Activated CD4-positive, alpha-beta T cell treated with anti-CD3 and anti-CD28 coated beads, Interleukin-10, Interleukin-2, amounts not matched to agents 100 ng/mL and 50 ng/mL, durations not matched to agents 16 hours and 8 hours (primary cell): ENCODE data around the gene RASAL3.

Experiments
- DNase-seq: peaks from one replicate; pipeline ENCODE4 v3.0.0-alpha.2; 2020

The RASAL3 gene

DNA sequence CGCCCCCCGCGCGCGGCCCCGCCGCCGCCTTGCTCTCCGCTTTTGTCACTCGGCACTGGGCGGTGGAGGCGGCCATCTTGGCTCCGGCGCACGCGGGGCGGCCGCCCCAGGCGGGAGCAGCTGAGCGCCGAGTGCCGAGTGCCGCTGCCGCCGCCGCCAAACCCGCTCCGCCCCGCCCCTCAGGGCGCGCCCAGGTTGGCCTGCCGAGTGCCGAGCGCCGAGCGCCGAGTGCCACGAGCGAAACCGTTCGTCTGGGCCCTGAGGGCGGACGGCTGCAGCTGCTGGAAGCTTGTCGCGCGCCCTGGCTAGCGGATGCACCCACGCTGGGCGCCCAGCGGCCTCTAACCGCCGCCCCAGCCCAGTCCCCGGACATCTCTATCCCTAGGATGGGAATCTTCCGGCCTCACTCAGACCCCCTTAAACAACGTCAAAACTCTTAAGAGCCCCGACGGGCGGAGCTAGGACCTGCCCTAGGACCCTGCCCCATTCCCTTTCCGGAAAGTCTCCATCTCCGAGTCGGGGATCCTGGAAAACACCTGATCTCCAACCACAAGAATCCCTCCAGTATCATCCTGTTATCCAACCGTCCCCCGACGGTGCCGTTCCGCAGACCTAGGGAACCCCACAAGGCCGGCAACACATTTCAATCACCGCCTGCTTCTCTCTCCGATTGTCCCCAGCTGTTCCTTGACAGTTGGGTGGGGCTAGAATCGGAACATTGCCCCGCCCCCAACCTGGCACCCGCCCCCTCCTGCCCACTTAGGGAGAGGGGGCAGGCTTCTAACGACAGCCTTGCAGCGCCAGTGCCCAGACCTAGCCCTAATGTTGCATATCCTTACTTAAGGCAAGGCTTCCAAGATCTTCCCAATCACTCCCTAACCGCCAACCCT, 31.5 kb downstream of the RASAL3 start:
- DNase-seq, result peak; percentile 95

DNA sequence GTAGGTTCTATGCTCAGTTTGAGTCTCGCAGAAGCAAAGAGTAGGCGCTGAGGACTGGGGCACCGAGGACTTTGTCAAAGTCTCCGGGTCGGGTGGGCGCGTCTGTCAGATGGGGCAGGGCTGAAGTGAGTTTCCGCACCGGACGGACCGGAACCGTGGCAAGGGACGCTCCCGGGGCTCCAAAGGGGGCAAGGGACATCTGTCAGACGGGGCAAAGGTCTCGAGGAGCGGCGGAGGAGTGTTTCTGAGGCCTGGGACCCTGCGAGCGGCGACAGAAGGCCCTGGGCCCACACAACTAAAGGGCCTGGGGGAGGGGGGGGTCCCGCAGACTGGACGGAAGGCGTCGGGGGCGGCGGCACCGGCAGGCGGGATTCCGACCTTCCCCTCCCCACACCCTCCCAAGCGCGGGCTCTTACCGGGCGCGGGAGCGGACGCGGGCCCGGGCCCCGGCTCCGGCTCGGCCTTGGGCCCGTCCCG, 32.3 kb downstream of the RASAL3 start:
- peak; percentile 32 for DNase-seq

- no peak for DNase-seq
Measured at GRCh38 chr19:15431396-15432017, 32.8 kb downstream of the RASAL3 start.

DNA sequence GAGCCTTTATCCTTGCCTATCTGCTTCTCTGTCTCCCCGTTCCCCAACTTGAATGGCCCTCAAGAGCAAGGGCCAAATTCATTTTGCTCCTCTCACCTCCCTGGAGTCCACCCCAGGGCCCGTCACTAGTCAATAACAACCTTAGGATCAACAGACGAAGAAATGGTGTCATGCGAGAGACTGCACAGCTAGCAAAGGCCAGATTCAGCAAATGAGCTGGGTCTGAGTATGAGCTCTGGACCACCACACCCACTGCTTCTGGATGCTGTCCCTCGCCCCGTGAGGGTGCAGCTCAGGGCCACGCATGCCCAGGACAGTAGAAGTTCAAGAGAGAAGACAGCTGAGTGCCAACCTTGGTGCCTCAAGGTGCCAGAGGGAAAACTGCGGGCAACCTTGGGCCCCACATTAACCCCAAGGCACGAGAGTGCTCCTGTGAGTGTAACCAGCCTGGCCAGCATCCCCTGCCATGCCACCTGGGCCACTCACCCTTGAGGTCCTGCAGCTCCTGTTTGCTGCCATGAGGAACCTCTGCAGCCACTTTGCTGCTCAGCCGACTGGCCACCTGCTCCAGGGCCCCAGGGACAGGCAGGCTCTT, 33.7 kb downstream of the RASAL3 start:
- no peak for DNase-seq

GRCh38 chr19:15429825-15430467, 34.4 kb downstream of the RASAL3 start:
- DNase-seq, result no peak

DNA sequence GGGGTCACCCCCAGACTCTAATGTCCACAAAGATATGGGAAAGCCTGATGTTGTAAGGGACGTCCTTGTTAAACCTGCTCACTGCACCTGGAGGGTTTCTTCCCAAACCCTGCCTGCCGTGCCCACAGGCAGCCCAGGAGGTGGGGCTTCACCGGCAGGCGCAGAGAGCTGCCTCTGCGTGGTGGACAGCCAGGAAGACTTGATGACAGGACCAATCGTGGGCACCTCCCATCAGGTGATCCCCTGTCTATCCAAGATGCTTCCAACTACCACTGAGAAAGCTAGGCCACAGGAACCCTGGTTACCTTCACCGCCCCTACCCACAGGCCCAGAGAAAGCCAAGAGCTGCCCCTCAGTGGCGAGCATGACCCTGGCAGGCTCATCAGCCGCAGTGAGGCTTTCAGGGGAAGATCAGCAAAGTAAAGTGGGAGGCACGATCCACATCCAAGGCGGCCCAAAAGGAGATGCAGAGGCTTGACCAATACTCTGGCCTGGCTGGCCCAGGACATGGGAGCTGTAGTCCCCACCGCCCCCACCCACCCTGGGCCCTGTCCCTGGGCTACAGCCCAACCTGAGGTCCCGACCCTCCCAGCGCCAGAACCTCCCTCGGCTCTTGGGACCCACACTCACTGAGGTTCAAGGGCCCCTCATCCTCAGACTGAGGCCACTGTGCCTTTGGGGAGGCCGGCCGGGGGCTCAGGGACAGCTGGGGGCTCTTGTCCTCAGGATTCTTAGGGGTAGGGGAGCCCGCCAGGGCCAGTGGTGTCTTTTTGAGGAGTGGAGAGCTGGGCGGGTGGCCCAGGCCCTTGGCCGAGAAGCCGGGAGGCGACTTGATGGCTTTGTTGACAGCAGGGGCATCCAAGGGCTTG, 35.2 kb downstream of the RASAL3 start:
- no peak for DNase-seq

GRCh38 chr19:15427991-15428471, 36.3 kb downstream of the RASAL3 start:
- no peak for DNase-seq

DNA sequence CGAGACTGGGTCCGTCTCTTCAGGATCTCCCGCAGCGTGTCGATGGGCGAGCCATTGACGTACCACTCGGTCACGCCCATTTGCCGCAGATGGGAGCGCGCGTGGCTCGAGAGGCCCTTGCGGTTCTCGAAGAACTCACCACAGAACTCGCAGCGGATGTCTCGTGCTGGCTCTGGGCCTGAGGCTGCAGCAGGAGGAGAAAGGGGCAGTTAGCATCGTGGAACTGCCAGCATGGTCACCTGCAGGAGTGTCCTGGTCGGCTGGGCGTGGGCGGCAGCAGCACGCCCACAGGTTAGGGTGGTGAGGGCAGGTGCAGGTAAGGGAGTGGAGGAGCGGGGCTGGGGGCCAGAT, 37.0 kb downstream of the RASAL3 start:
- DNase-seq, result no peak

- no peak for DNase-seq
Measured at GRCh38 chr19:15426485-15427349, 37.6 kb downstream of the RASAL3 start.

GRCh38 chr19:15425321-15425950, 38.9 kb downstream of the RASAL3 start:
- DNase-seq, result no peak

GRCh38 chr19:15424692-15425272, 39.6 kb downstream of the RASAL3 start:
- no peak for DNase-seq

DNA sequence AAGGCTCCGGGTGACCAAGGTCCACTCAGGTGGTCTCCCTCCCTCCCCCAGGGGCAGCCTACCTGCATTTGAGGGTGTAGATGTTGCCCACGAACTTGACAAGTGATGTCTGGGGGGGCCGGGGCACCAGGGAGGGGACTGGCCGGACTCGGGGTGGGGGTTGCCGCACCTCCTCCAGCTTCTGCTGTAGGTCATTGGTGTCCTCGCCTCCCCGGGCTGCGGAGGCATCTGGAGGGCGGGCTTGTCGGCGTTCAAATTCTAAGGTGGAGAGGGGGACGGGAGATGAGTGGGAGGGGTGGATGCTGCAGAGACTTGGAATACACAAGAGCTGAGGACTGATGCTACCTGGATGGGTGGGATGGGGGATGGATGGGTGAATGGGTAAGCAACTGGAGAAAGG, 40.2 kb downstream of the RASAL3 start:
- DNase-seq, result no peak

DNA sequence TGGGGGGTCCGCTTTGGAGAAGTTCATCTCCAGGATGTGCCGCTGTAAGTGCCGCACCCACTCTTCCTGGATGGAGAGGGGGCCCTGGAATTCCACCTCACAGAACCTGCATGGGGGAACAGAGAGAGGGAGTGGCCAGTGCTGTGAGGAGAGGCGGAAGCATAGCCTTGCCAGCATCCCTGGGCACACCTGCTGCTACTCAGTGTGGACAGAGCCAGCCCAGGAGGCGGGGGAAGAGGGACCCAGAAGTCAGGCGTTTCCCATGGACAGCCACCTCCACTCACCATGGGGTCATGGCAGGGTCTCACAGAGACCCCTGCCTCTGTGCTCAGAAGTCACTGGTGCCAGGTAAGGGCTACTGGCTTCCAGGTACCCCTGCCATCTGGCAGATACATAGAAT, 41.2 kb downstream of the RASAL3 start:
- DNase-seq, result no peak

- DNase-seq, result no peak
Measured at GRCh38 chr19:15422296-15423075, 41.9 kb downstream of the RASAL3 start.

GRCh38 chr19:15421721-15422260, 42.6 kb downstream of the RASAL3 start:
- no peak for DNase-seq

DNA sequence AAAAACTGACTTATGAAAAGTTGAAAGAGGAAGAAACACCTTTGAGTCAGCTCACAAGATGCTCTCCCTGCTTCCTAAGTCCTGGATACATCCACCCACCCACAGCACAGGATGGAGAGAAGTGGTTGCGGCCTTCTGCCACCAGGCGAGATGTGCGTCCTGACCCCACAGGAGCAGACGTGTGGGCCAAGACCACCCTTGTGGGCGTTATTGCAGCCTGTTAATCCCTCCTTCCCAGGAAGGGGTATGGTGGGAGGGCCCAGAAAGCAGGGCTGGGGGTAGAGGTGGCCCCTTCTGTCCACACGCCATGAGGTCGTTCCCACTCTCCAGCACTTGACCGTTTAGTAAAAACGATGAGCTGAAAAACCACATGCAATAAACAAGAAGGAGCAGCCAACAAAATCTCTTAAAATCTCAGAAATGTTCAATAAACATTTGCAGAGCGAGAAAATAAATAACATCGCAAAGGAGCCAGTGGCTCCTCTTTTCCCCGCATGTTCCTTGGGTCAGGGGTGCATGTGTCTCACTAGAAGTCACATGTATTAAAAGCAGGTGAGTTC, 43.1 kb downstream of the RASAL3 start:
- DNase-seq, result no peak

- DNase-seq, result peak; percentile 45
Measured at GRCh38 chr19:15419413-15420025, 44.8 kb downstream of the RASAL3 start.
